Neural progenitor cell (in vitro differentiated cells): ENCODE results near the gene PKD1. TPM values are rescaled to one million over a fixed set of nuclear protein-coding genes. Genes with fewer than 3 reads are reported as not detected.
A peak's percentile ranks its signal among the peaks of the same experiment; 100 is the strongest.

Experiments used
- DNase-seq: peaks from one replicate; pipeline ENCODE4 v3.0.0-alpha.2; 2016; ENCODE audit warnings: low spot score
- H2AFZ ChIP-seq: fragments of 200-600 bp; sonication (generic); replicated peaks from 2 replicates; pipeline ENCODE4 v1.6.1; 2016; ENCODE audit warnings: antibody characterized with exemption
- H3F3A ChIP-seq: fragments of 200-600 bp; sonication (generic); 2 replicates; pipeline ENCODE4 v1.6.1; 2016; ENCODE audit warnings: antibody characterized with exemption, low read depth
- H3K27ac ChIP-seq: fragments of 200-600 bp; sonication (generic); 2 replicates; pipeline ENCODE4 v1.5.1; 2016; ENCODE audit warnings: mild to moderate bottlenecking
- H3K27me3 ChIP-seq: fragments of 200-600 bp; sonication (generic); 2 replicates; pipeline ENCODE4 v1.6.1; 2016; ENCODE audit warnings: mild to moderate bottlenecking, moderate library complexity
- H3K36me3 ChIP-seq: fragments of 200-600 bp; sonication (generic); 2 replicates; pipeline ENCODE4 v1.5.1; 2016
- H3K4me1 ChIP-seq: fragments of 200-600 bp; sonication (generic); 2 replicates; pipeline ENCODE4 v1.6.1; 2016; ENCODE audit warnings: mixed run types
- H3K4me2 ChIP-seq: fragments of 200-600 bp; sonication (generic); 2 replicates; pipeline ENCODE4 v1.6.1; 2016
- H3K4me3 ChIP-seq: fragments of 200-600 bp; sonication (generic); 2 replicates; pipeline ENCODE4 v1.5.1; 2016
- H3K79me2 ChIP-seq: fragments of 200-600 bp; sonication (generic); 2 replicates; pipeline ENCODE4 v1.6.1; 2016; ENCODE audit warnings: low read depth
- H3K9ac ChIP-seq: fragments of 200-600 bp; sonication (generic); 2 replicates; pipeline ENCODE4 v1.6.1; 2016
- H3K9me3 ChIP-seq: fragments of 200-600 bp; sonication (generic); 2 replicates; pipeline ENCODE4 v1.5.1; 2016; ENCODE audit warnings: low read depth
- H4K20me1 ChIP-seq: fragments of 200-600 bp; sonication (generic); 2 replicates; pipeline ENCODE4 v1.6.1; 2016; ENCODE audit warnings: low read depth
- H3K27ac Mint-ChIP-seq: 3 replicates; pipeline ENCODE4 v1.8.0; 2021; ENCODE audit warnings: mixed read lengths
- H3K27me3 Mint-ChIP-seq: 2 replicates; pipeline ENCODE4 v1.8.0; 2022; ENCODE audit warnings: low read depth, mild to moderate bottlenecking, inconsistent platforms, moderate library complexity, mixed read lengths; ENCODE audit not compliant: insufficient read depth
- H3K36me3 Mint-ChIP-seq: 3 replicates; pipeline ENCODE4 v1.8.0; 2021; ENCODE audit warnings: mixed read lengths
- H3K4me1 Mint-ChIP-seq: 3 replicates; pipeline ENCODE4 v1.8.0; 2021; ENCODE audit warnings: mixed read lengths
- H3K4me3 Mint-ChIP-seq: 3 replicates; pipeline ENCODE4 v1.8.0; 2021; ENCODE audit warnings: mild to moderate bottlenecking, moderate library complexity, mixed read lengths
- H3K9me3 Mint-ChIP-seq: 3 replicates; pipeline ENCODE4 v1.8.0; 2020; ENCODE audit warnings: mixed read lengths
- EZH2 ChIP-seq: fragments of 200-600 bp; sonication (generic); IDR thresholded peaks from 2 replicates; pipeline ENCODE4 v1.6.1; 2017; ENCODE audit warnings: antibody characterized with exemption, mild to moderate bottlenecking, moderate library complexity
- EZH2phosphoT487 ChIP-seq: fragments of 200-600 bp; sonication (generic); IDR thresholded peaks from 2 replicates; pipeline ENCODE4 v1.6.1; 2017; ENCODE audit warnings: antibody characterized with exemption
- total RNA-seq: library from RNA; depleted of rRNA; stranded (reverse); fragments of >200 nt; gene quantifications from 2 replicates; pipeline ENCODE4 v1.2.3, GENCODE V29; 2015; ENCODE audit warnings: low replicate concordance
- TF ChIP-seq, protein P1 (sequence below): fragments of 200-600 bp; sonication (generic); IDR thresholded peaks from 2 replicates; pipeline ENCODE4 v1.5.1; 2017; ENCODE audit warnings: antibody characterized with exemption, mild to moderate bottlenecking

The PKD1 gene
- total RNA-seq, 1 donor from 2014 or later, result 16.9 TPM

DNA sequence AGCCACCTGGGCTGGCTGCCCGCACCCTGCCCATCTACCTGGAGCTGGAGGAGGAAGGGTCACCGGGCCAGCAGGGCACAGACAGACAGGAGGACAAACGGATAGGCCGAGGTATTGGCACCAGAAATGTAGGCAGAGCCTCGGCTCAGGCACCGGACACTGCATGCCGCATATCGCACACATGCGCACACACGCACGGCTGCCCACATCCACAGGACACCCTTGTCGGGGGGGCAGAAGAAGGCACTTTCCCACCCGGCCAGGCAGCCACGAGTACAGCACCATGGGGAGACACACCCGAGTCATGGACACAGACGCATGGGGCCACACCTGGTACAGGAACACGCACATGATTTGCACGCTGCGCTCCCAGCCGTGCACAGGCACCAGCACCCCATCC lies 46.3 kb upstream of the PKD1 start:
- peaks cover 3% of the 10 kb centered on the region for H3K4me1 Mint-ChIP-seq
- peak overlapping the region; percentile 73 for H3K4me3 Mint-ChIP-seq
- Histone ChIP-seq H3K9me3 (no peaks in the 10 kb centered on the region), H3K27ac (no peak overlapping the region), H3K4me1 (no peaks in the 10 kb centered on the region), H3F3A (peaks cover 5% of the 10 kb centered on the region), H3K9ac (no peak overlapping the region), H3K27me3 (no peaks in the 10 kb centered on the region), H3K4me3 (no peak overlapping the region), H3K79me2 (no peaks in the 10 kb centered on the region), H4K20me1 (no peaks in the 10 kb centered on the region), H2AFZ (no peak overlapping the region), H3K36me3 (no peaks in the 10 kb centered on the region), H3K4me2 (no peak overlapping the region)
- peaks cover 9% of the 10 kb centered on the region for H3K27me3 Mint-ChIP-seq
- H3K27ac Mint-ChIP-seq, result peak overlapping the region; percentile 70
- H3K36me3 Mint-ChIP-seq, result peaks cover 2% of the 10 kb centered on the region
- DNase-seq, result no peak
- no peaks in the 10 kb centered on the region for H3K9me3 Mint-ChIP-seq
- TF ChIP-seq EZH2phosphoT487 (no peak), EZH2 (no peak)
- TF ChIP-seq, protein P1, sequence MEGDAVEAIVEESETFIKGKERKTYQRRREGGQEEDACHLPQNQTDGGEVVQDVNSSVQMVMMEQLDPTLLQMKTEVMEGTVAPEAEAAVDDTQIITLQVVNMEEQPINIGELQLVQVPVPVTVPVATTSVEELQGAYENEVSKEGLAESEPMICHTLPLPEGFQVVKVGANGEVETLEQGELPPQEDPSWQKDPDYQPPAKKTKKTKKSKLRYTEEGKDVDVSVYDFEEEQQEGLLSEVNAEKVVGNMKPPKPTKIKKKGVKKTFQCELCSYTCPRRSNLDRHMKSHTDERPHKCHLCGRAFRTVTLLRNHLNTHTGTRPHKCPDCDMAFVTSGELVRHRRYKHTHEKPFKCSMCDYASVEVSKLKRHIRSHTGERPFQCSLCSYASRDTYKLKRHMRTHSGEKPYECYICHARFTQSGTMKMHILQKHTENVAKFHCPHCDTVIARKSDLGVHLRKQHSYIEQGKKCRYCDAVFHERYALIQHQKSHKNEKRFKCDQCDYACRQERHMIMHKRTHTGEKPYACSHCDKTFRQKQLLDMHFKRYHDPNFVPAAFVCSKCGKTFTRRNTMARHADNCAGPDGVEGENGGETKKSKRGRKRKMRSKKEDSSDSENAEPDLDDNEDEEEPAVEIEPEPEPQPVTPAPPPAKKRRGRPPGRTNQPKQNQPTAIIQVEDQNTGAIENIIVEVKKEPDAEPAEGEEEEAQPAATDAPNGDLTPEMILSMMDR, result no peak

- Histone ChIP-seq H3K4me3 (no peak overlapping the region), H3K9me3 (no peaks in the 10 kb centered on the region), H3K4me1 (no peaks in the 10 kb centered on the region), H2AFZ (no peak overlapping the region), H3K79me2 (no peaks in the 10 kb centered on the region), H3K27ac (no peak overlapping the region), H3K9ac (no peak overlapping the region), H3F3A (peaks cover 5% of the 10 kb centered on the region), H3K27me3 (no peaks in the 10 kb centered on the region), H3K36me3 (no peaks in the 10 kb centered on the region), H4K20me1 (no peaks in the 10 kb centered on the region), H3K4me2 (no peak overlapping the region)
- DNase-seq, result peak; percentile 21
- Mint-ChIP-seq H3K36me3 (peaks cover 2% of the 10 kb centered on the region), H3K4me3 (peak overlapping the region; percentile 50), H3K27ac (no peak overlapping the region), H3K9me3 (no peaks in the 10 kb centered on the region), H3K4me1 (peaks cover 3% of the 10 kb centered on the region), H3K27me3 (peaks cover 9% of the 10 kb centered on the region)
- TF ChIP-seq, protein P1, result no peak
- TF ChIP-seq EZH2 (no peak), EZH2phosphoT487 (no peak)
Observed at GRCh38 chr16:2180962-2181923, 45.5 kb upstream of the PKD1 start.

- Histone ChIP-seq H3K9me3 (no peaks in the 10 kb centered on the region), H3K9ac (no peak overlapping the region), H3K36me3 (no peaks in the 10 kb centered on the region), H3K4me2 (no peak overlapping the region), H3K79me2 (no peaks in the 10 kb centered on the region), H3K4me3 (no peak overlapping the region), H4K20me1 (no peaks in the 10 kb centered on the region), H2AFZ (no peak overlapping the region), H3F3A (peaks cover 5% of the 10 kb centered on the region), H3K27me3 (no peaks in the 10 kb centered on the region), H3K27ac (no peak overlapping the region), H3K4me1 (no peaks in the 10 kb centered on the region)
- Mint-ChIP-seq H3K27me3 (peaks cover 11% of the 10 kb centered on the region), H3K36me3 (peaks cover 2% of the 10 kb centered on the region), H3K27ac (no peak overlapping the region), H3K4me1 (peaks cover 3% of the 10 kb centered on the region), H3K4me3 (no peak overlapping the region), H3K9me3 (no peaks in the 10 kb centered on the region)
- TF ChIP-seq, protein P1, result no peak
- TF ChIP-seq EZH2 (no peak), EZH2phosphoT487 (no peak)
- DNase-seq, result no peak
Observed at GRCh38 chr16:2180461-2180860, 44.8 kb upstream of the PKD1 start.
